Osteoblast (primary cell): ENCODE measurements around the gene TDRD3. TPM values are rescaled to one million over a fixed set of nuclear protein-coding genes. Genes with fewer than 3 reads are reported as not detected.

Source experiments
- DNase-seq: peaks from one replicate; pipeline ENCODE4 v3.0.0; 2011; ENCODE audit warnings: low spot score, mixed read lengths; ENCODE audit not compliant: insufficient read length; ENCODE audit errors: missing footprints
- H2AFZ ChIP-seq: 2 replicates; pipeline ENCODE4 v1.6.0; 2011; ENCODE audit warnings: mild to moderate bottlenecking, low read length
- H3K27ac ChIP-seq: 2 replicates; pipeline ENCODE4 v1.5.1; 2011; ENCODE audit warnings: mild to moderate bottlenecking, low read depth, low read length, moderate library complexity
- H3K27me3 ChIP-seq: 2 replicates; pipeline ENCODE4 v1.6.0; 2012; ENCODE audit warnings: mild to moderate bottlenecking, control low read depth, inconsistent platforms, low read length, moderate library complexity; ENCODE audit not compliant: insufficient read depth
- H3K36me3 ChIP-seq: 2 replicates; pipeline ENCODE4 v1.5.1; 2011; ENCODE audit warnings: mild to moderate bottlenecking, low read length, control low read depth, moderate library complexity; ENCODE audit not compliant: insufficient read depth
- H3K4me1 ChIP-seq: 2 replicates; pipeline ENCODE4 v1.5.1; 2011; ENCODE audit warnings: mild to moderate bottlenecking, low read length, control low read depth, moderate library complexity; ENCODE audit not compliant: insufficient read depth
- H3K4me2 ChIP-seq: 2 replicates; pipeline ENCODE4 v1.6.0; 2011; ENCODE audit warnings: mild to moderate bottlenecking, low read length; ENCODE audit not compliant: insufficient read depth
- H3K4me3 ChIP-seq: fragments of 200-600 bp; sonication (generic); 3 replicates; pipeline ENCODE4 v1.5.1; 2012; ENCODE audit warnings: mild to moderate bottlenecking, low read length, inconsistent platforms; ENCODE audit not compliant: insufficient read depth
- H3K79me2 ChIP-seq: 2 replicates; pipeline ENCODE4 v1.6.0; 2012; ENCODE audit warnings: mild to moderate bottlenecking, low read length, control low read depth, inconsistent platforms; ENCODE audit not compliant: insufficient read depth
- H3K9me3 ChIP-seq: 2 replicates; pipeline ENCODE4 v1.5.1; 2011; ENCODE audit warnings: low read depth, low read length, control low read depth
- H4K20me1 ChIP-seq: 2 replicates; pipeline ENCODE4 v1.6.0; 2012; ENCODE audit warnings: mild to moderate bottlenecking, low read length, control low read depth; ENCODE audit not compliant: insufficient read depth
- total RNA-seq: library from RNA; depleted of rRNA; stranded (reverse); fragments of >200 nt; gene quantifications from 2 replicates; pipeline ENCODE4 v1.2.3, GENCODE V29; 2012
- TF ChIP-seq, protein P1 (sequence below): IDR thresholded peaks from 2 replicates; pipeline ENCODE4 v1.5.1; 2011; ENCODE audit warnings: mild to moderate bottlenecking, low read depth, low read length, moderate library complexity; ENCODE audit errors: extremely low read depth

TDRD3 gene
- total RNA-seq, 1 donor, result 33.7 TPM

DNA sequence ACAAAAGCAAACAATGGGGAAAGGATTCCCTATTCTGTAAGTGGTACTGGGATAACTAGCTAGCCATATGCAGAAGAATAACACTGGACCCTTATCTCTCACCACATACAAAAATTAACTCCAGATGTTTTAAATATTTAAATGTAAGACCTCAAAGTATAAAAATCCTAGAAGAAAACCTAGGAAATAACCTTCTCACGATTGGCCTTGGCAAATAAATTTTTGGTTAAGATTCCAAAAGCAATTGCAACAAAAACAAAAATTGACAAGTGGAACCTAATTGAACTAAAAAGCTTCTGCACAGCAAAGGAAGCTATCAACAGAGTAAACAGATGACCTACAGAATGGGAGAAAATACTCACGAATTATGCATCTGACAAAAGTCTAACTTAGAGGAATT is 10.8 kb upstream of the TDRD3 start:
- peaks cover 15% of the 10 kb centered on the region for H3K27me3 ChIP-seq
- DNase-seq, result no peak
- H3K79me2 ChIP-seq, result no peaks in the 10 kb centered on the region
- TF ChIP-seq, protein P1, sequence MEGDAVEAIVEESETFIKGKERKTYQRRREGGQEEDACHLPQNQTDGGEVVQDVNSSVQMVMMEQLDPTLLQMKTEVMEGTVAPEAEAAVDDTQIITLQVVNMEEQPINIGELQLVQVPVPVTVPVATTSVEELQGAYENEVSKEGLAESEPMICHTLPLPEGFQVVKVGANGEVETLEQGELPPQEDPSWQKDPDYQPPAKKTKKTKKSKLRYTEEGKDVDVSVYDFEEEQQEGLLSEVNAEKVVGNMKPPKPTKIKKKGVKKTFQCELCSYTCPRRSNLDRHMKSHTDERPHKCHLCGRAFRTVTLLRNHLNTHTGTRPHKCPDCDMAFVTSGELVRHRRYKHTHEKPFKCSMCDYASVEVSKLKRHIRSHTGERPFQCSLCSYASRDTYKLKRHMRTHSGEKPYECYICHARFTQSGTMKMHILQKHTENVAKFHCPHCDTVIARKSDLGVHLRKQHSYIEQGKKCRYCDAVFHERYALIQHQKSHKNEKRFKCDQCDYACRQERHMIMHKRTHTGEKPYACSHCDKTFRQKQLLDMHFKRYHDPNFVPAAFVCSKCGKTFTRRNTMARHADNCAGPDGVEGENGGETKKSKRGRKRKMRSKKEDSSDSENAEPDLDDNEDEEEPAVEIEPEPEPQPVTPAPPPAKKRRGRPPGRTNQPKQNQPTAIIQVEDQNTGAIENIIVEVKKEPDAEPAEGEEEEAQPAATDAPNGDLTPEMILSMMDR, result no peak
- no peaks in the 10 kb centered on the region for H3K36me3 ChIP-seq
- H3K4me2 ChIP-seq, result no peak overlapping the region
- H3K4me3 ChIP-seq, result no peak overlapping the region
- no peaks in the 10 kb centered on the region for H3K4me1 ChIP-seq
- H4K20me1 ChIP-seq, result no peaks in the 10 kb centered on the region
- H2AFZ ChIP-seq, result no peak overlapping the region
- H3K9me3 ChIP-seq, result no peaks in the 10 kb centered on the region
- H3K27ac ChIP-seq, result no peak overlapping the region

DNA sequence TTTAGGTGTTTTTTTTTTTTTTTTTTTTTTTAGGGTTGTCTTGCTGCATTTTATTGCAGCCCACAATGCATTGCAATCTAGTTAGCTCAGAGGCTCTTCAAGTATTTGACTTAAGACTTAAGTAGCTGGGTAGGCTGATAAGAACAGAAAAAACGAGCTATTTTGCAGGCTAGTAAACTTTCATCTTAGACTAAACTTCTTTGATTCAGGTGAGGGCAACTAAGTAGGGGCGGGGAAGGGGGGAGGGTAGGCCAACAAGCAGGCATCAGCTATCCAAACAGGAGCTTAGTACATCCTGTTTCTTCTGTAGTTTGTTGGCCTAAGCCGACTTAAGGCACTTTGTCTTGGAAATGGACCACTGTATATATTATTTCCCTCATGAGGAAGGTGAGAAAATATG is 4.9 kb upstream of the TDRD3 start:
- Histone ChIP-seq H3K36me3 (no peaks in the 10 kb centered on the region), H3K27ac (no peak overlapping the region), H3K4me1 (peaks cover 9% of the 10 kb centered on the region), H3K9me3 (no peaks in the 10 kb centered on the region), H3K4me3 (no peak overlapping the region), H3K27me3 (peaks cover 5% of the 10 kb centered on the region), H2AFZ (no peak overlapping the region), H3K79me2 (no peaks in the 10 kb centered on the region), H4K20me1 (no peaks in the 10 kb centered on the region), H3K4me2 (no peak overlapping the region)
- TF ChIP-seq, protein P1, result no peak
- DNase-seq, result no peak

DNA sequence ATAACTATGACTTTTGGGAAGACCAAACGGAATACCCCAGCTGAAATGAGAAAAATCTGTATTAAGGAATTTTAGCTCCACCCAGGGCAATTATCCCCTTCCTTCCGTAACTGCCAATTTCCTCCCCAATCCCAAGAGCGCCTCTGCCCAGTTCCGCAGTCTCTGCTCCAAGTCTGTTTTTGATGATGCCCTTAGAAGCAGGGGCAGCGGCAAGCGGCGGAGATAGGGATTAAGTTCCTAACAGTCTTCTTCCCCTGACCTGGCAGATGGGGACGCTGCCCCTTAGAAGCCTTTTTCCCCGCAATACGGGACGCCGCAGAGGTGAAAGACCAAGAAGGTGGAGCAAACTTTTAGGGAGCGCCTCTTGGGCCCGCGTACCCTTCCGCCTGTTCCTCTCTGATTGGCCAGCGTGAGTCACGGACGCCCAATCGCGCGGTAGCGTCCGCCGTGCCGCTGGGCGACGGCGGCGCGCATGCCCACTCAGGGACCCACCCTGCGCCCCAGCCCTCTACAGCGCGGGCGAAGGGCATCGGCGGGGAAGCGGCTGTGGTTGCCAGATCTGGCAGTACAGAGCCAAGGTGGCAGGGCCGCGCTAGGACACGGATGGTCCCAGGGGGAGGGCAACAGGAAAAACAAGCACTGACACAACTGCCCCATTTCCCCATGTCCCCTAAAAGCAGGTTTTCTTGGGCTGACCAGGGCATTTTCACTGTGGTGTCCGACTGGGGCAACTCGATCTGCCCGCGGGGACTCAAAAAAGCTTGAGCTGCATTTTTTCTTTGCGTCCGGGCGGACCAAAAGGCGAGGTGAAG is 843 bp upstream of the TDRD3 start:
- peak overlapping the region; percentile 99 for H2AFZ ChIP-seq
- H3K4me3 ChIP-seq, result peak overlapping the region; percentile 77
- no peaks in the 10 kb centered on the region for H3K36me3 ChIP-seq
- TF ChIP-seq, protein P1, result no peak
- peaks cover 24% of the 10 kb centered on the region for H3K4me1 ChIP-seq
- H3K79me2 ChIP-seq, result peaks cover 30% of the 10 kb centered on the region
- H3K9me3 ChIP-seq, result no peaks in the 10 kb centered on the region
- no peaks in the 10 kb centered on the region for H3K27me3 ChIP-seq
- H3K4me2 ChIP-seq, result peak overlapping the region; percentile 98
- peak overlapping the region; percentile 84 for H3K27ac ChIP-seq
- H4K20me1 ChIP-seq, result no peaks in the 10 kb centered on the region
- DNase-seq, result peak; percentile 99

DNA sequence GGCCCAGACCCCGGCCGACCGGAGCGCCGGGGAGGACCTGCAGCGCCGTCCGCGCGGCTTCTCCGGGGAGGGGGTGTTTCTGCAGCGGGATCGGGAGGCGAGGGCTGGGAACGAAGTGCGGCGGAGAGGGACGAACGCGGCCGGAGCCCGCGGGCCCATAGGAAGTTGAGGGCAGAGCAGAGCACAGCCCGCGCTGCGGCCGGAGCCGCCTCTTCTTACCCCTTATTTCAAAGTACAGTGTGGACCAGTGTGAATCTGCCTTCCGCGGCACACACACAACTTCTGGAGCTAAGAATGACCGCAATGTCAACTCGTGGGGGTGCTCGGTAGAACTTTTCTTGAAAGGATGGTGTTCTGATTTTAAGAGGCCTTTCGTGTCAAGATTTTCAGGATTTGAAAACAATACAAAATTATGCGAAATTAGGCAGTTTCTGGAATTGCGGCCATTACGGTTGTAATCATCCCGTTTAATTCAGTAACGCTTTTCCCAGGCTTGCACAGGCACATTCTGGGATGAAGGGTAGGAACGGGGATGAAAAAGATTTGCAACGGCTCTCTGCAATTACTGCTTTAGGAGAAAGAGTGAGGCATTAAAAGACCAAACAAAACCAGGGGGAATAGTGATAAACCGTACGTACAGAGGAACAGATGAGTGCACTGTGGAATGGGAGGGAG is 821 bp downstream of the TDRD3 start:
- H3K27me3 ChIP-seq, result no peaks in the 10 kb centered on the region
- H3K9me3 ChIP-seq, result no peaks in the 10 kb centered on the region
- peak overlapping the region; percentile 96 for H2AFZ ChIP-seq
- peaks cover 40% of the 10 kb centered on the region for H3K79me2 ChIP-seq
- H3K36me3 ChIP-seq, result no peaks in the 10 kb centered on the region
- no peaks in the 10 kb centered on the region for H4K20me1 ChIP-seq
- peak overlapping the region; percentile 77 for H3K4me3 ChIP-seq
- H3K27ac ChIP-seq, result peak overlapping the region; percentile 87
- peaks cover 24% of the 10 kb centered on the region for H3K4me1 ChIP-seq
- TF ChIP-seq, protein P1, result no peak
- H3K4me2 ChIP-seq, result peak overlapping the region; percentile 98
- DNase-seq, result peak; percentile 88
